Right lobe of liver (tissue), 6 donors: ENCODE results near the gene LRRC71. TPM values are rescaled to one million over a fixed set of nuclear protein-coding genes. Genes with fewer than 3 reads are reported as not detected.

Source experiments
- ATAC-seq, 4 donors: fragments of 200-7000 bp; cut with Tn5 transposase; one replicate each; pipeline ENCODE4 v1.9.1; 2020; ENCODE audit warnings: mild to moderate bottlenecking in 4 of 4, moderate library complexity in 4 of 4
- DNase-seq, 3 donors: peaks; one replicate each; pipeline ENCODE4 v3.0.0-alpha.2; 2020
- H3K27ac ChIP-seq, 3 donors: fragments of 200-600 bp; one replicate each; pipeline ENCODE4 v1.8.0; 2022
- H3K27me3 ChIP-seq, 2 donors: fragments of 200-600 bp; one replicate each; pipeline ENCODE4 v1.8.0; 2022
- H3K36me3 ChIP-seq, 4 donors: fragments of 200-600 bp; sonication (generic) in 1 of 4; one replicate each; pipeline versions ENCODE4 v1.5.1 to v1.8.0; 2017 to 2022; ENCODE audit warnings: control low read depth in 1 of 4
- H3K4me1 ChIP-seq, 4 donors: fragments of 200-600 bp; sonication (generic) in 1 of 4; one replicate each; pipeline versions ENCODE4 v1.5.1 to v1.8.0; 2017 to 2022; ENCODE audit warnings: control low read depth in 1 of 4
- H3K4me3 ChIP-seq, 3 donors: fragments of 200-600 bp; one replicate each; pipeline ENCODE4 v1.8.0; 2022
- H3K9me3 ChIP-seq, 4 donors: fragments of 200-600 bp; sonication (generic) in 1 of 4; one replicate each; pipeline versions ENCODE4 v1.5.1 to v1.8.0; 2017 to 2022; ENCODE audit warnings: control low read depth in 1 of 4
- POLR2A ChIP-seq: fragments of 450-650 bp; IDR thresholded peaks from one replicate; pipeline ENCODE4 v1.6.1; 2017; ENCODE audit warnings: antibody characterized with exemption, mild to moderate bottlenecking
- WGBS: methylation state at CpG from one replicate; pipeline ENCODE4 v1.1.6; 2018; ENCODE audit warnings: low coverage, low lambda C conversion rate; ENCODE audit not compliant: insufficient coverage; ENCODE audit errors: missing lambda C conversion rate; 5-methylcytosine and 5-hydroxymethylcytosine counted together
- intact Hi-C, 2 donors: fragments of 100-400 bp; cut with DNase I; formaldehyde crosslinking; loops; one replicate each; pipeline versions ENCODE4 v1.11.2 to v1.14.1; 2022
- total RNA-seq, 6 experiments: library from RNA; depleted of rRNA in 2 of 6; stranded (reverse); fragments of >200 nt in 2 of 6; fragmentation: NEBNext Ultra II Directional in 3 of 6; extraction: Animal tissue kit (Norgen Biotek cat#: 25700) in 3 of 6; gene quantifications; one replicate each; pipeline versions ENCODE4 v1.1.0 to v1.2.4, GENCODE V29; 2016 to 2023
- TF ChIP-seq, protein P1 (sequence below), 4 donors: fragments of 200-600 bp in 3 of 4; fragments of 450-650 bp in 1 of 4; IDR thresholded peaks; one replicate each; pipeline versions ENCODE4 v1.5.1 to v1.8.0; 2016 to 2022; ENCODE audit warnings: antibody characterized with exemption in 4 of 4, mild to moderate bottlenecking in 2 of 4
- donor health status: DM: no; HTN: yes; CAD: no.
- donor health status: DM: no; HTN: no; CAD: no.
- donor health status: DM: no; HTN: no; CAD: no.
- donor health status: DM: no; HTN: yes; CAD: no.
- donor health status: DM: no; HTN: yes; CAD: no.

The LRRC71 gene
- total RNA-seq, 6 experiments from 2014 or later, result 0.12 to 0.20 TPM; not detected in 4

DNA sequence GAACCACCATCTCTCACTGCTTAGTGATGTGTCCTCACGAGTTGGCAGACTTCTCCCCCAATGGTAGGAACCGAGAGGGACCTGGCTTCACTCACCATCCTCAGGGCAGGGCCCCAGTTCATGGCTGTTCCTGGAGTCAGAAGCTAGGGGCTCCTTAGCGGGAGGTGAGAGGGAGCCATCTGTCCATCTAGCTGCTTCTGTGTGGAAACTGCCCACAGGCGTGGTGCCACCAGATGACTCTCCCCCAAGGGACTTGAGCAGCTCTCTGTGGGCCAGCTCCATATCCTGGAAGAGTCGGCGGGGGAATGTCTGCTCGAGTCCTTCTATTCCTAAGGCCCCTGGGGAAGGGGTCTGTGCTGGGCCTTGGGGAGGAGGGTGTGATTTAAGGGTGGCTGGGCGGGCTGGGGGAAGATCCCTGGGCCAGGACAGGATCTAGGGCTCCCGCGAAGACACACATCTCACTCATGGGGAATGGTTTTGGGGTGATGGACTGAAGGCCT lies 16.3 kb downstream of the LRRC71 start:
- intact Hi-C loops, result no loop called here
- Histone ChIP-seq H3K27me3 (no peaks in the 10 kb centered on the region), H3K36me3 (peaks cover 0 to 44% (median 0%) of the 10 kb centered on the region in 4 donors), H3K27ac (no peak overlapping the region), H3K4me3 (no peak overlapping the region), H3K9me3 (no peaks in the 10 kb centered on the region), H3K4me1 (no peaks in the 10 kb centered on the region)
- DNase-seq (no peak), ATAC-seq (no peak)
- WGBS, result no CpG with 5 or more reads among the region's 10 CpGs
- no peak for TF ChIP-seq POLR2A
- TF ChIP-seq, protein P1, sequence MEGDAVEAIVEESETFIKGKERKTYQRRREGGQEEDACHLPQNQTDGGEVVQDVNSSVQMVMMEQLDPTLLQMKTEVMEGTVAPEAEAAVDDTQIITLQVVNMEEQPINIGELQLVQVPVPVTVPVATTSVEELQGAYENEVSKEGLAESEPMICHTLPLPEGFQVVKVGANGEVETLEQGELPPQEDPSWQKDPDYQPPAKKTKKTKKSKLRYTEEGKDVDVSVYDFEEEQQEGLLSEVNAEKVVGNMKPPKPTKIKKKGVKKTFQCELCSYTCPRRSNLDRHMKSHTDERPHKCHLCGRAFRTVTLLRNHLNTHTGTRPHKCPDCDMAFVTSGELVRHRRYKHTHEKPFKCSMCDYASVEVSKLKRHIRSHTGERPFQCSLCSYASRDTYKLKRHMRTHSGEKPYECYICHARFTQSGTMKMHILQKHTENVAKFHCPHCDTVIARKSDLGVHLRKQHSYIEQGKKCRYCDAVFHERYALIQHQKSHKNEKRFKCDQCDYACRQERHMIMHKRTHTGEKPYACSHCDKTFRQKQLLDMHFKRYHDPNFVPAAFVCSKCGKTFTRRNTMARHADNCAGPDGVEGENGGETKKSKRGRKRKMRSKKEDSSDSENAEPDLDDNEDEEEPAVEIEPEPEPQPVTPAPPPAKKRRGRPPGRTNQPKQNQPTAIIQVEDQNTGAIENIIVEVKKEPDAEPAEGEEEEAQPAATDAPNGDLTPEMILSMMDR (IDR thresholded peaks at IDR 0.05), result no peak

DNA sequence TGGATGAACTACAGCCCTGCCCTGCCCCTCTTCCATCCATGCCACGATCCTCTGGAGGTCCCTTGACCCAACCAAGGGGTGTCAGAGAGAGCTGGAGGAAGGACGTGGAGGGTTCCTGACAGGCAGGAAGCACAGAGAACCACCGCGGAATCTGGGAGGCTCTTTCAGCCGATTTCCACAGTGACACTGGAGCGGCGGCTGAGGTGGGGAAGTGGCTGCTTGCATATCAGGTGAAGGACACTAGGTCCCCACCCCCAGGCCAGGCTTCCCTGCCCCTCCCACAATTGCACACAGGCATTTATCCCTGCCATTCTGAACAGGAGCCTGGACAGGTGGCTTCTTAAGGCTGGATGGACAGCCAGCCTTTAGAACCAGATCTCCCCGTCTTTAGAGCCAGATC lies 17.5 kb downstream of the LRRC71 start:
- Histone ChIP-seq H3K36me3 (peaks cover 0 to 55% (median 3%) of the 10 kb centered on the region in 4 donors), H3K4me3 (no peak overlapping the region), H3K27ac (no peak overlapping the region), H3K4me1 (no peaks in the 10 kb centered on the region), H3K27me3 (no peaks in the 10 kb centered on the region), H3K9me3 (no peaks in the 10 kb centered on the region)
- ATAC-seq (no peak), DNase-seq (no peak)
- intact Hi-C loops, result no loop called here
- TF ChIP-seq POLR2A, result no peak
- TF ChIP-seq, protein P1 (IDR thresholded peaks at IDR 0.05), result no peak
- WGBS, result 43% methylated on average over 4 of the region's 8 CpGs

DNA sequence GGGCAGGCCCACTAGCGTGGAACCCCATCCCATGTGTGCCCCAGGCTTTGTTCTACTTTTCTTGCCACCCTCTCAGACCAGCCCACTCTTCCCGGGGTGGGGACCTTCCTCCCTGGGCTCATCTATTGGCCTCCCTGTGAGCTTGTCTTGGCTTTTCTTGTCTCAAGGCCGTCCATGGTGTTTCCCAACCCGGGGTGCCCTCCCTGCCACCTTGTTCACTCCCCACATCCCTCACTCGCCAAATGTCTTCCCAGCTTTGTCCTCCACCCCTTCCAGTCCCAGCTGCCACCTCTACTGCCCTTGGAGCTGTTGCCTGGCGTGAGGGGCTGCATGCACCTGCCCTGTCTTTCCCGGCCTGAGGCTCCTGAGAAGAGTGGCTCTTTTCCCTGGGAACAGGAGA lies 18.4 kb downstream of the LRRC71 start:
- WGBS, result 80% methylated on average over 3 of the region's 7 CpGs
- no peak overlapping the region for H3K27ac ChIP-seq
- H3K9me3 ChIP-seq, result no peaks in the 10 kb centered on the region
- DNase-seq (no peak), ATAC-seq (no peak)
- intact Hi-C loops, result no loop called here
- H3K4me1 ChIP-seq, result no peaks in the 10 kb centered on the region
- TF ChIP-seq, protein P1 (IDR thresholded peaks at IDR 0.05), result no peak
- no peak for TF ChIP-seq POLR2A
- H3K4me3 ChIP-seq, result no peak overlapping the region
- no peaks in the 10 kb centered on the region for H3K27me3 ChIP-seq
- H3K36me3 ChIP-seq, result peaks cover 0 to 59% (median 3%) of the 10 kb centered on the region in 4 donors

DNA sequence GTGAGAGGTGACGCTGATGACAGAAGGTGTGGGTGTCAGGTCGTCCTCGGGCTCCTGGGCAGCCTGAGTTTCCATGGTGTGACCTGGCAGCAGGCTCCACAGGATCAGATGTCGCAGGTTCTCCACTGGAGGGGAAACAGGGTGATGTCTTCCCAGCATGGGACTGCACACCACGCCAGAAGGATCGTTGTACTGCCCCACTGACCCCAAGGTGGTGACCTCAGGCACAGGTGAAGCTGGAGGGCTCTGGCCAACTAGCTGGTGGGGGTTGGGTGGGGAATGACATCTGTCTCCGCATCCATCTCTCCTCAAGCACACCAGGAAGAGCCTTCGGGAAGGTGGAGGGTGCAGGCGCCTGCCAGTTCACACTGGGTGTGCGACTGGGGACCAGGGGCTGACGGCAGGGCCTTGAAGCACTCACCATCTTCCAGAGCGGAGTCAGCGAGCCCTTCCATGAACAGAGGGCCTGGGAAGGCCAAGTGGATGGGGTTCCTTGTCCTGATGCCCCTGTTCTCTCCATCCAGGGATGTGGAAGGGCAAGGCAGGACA lies 19.4 kb downstream of the LRRC71 start:
- 96% methylated on average over 4 of the region's 13 CpGs for WGBS
- Histone ChIP-seq H3K36me3 (peaks cover 0 to 70% (median 3%) of the 10 kb centered on the region in 4 donors), H3K27me3 (no peaks in the 10 kb centered on the region), H3K4me3 (no peak overlapping the region), H3K27ac (no peak overlapping the region), H3K9me3 (no peaks in the 10 kb centered on the region), H3K4me1 (no peaks in the 10 kb centered on the region)
- TF ChIP-seq, protein P1 (IDR thresholded peaks at IDR 0.05), result no peak
- TF ChIP-seq POLR2A, result no peak
- intact Hi-C loops, result no loop called here
- no peak for DNase-seq
- no peak for ATAC-seq
